ENCODE data around the gene SPRED2. TPM values are rescaled to one million over a fixed set of nuclear protein-coding genes. Genes with fewer than 3 reads are reported as not detected.

The SPRED2 gene
- total RNA-seq, 1 donor from 2014 or later: 7.8 TPM

- H3K9me3 ChIP-seq (ENCODE audit: control insufficient read depth in 3 of 3, low read length in 3 of 3): no peaks in the 10 kb centered on the region
- no peak overlapping the region for H3K9ac ChIP-seq (ENCODE audit: low read depth in 1 of 3, low read length in 3 of 3)
- H3K4me3 ChIP-seq (ENCODE audit: low read length in 3 of 3): no peak overlapping the region
- no peaks in the 10 kb centered on the region for H3K36me3 ChIP-seq (ENCODE audit: control insufficient read depth in 3 of 3, insufficient read depth in 3 of 3, low read length in 3 of 3)
- peaks cover 8 to 25% (median 14%) of the 10 kb centered on the region in 3 donors for H3K4me1 ChIP-seq (ENCODE audit: control insufficient read depth in 3 of 3, insufficient read depth in 3 of 3, low read length in 3 of 3)
- H3K27me3 ChIP-seq (ENCODE audit: control insufficient read depth in 3 of 3, insufficient read depth in 3 of 3, low read length in 3 of 3): no peaks in the 10 kb centered on the region
- H3K27ac ChIP-seq (ENCODE audit: low read depth, low read length): no peak overlapping the region
Measured at GRCh38 chr2:65351948-65352595, 80.3 kb downstream of the SPRED2 start.

GRCh38 chr2:65351234-65351947, 81.0 kb downstream of the SPRED2 start:
- H3K27ac ChIP-seq (ENCODE audit: low read depth, low read length): no peak overlapping the region
- H3K4me1 ChIP-seq (ENCODE audit: control insufficient read depth in 3 of 3, insufficient read depth in 3 of 3, low read length in 3 of 3): peaks cover 8 to 25% (median 14%) of the 10 kb centered on the region in 3 donors

GRCh38 chr2:65350651-65351056, 81.7 kb downstream of the SPRED2 start:
- Histone ChIP-seq H3K9ac (ENCODE audit: low read depth in 1 of 3, low read length in 3 of 3) (no peak overlapping the region), H3K27ac (ENCODE audit: low read depth, low read length) (peak overlapping the region; percentile 5), H3K36me3 (ENCODE audit: control insufficient read depth in 3 of 3, insufficient read depth in 3 of 3, low read length in 3 of 3) (no peaks in the 10 kb centered on the region), H3K27me3 (ENCODE audit: control insufficient read depth in 3 of 3, insufficient read depth in 3 of 3, low read length in 3 of 3) (no peaks in the 10 kb centered on the region), H3K9me3 (ENCODE audit: control insufficient read depth in 3 of 3, low read length in 3 of 3) (no peaks in the 10 kb centered on the region), H3K4me1 (ENCODE audit: control insufficient read depth in 3 of 3, insufficient read depth in 3 of 3, low read length in 3 of 3) (peaks cover 8 to 25% (median 14%) of the 10 kb centered on the region in 3 donors), H3K4me3 (ENCODE audit: low read length in 3 of 3) (no peak overlapping the region)

More at GRCh38 chr2:65351234-65351947, 81.0 kb downstream of the SPRED2 start:
- no peaks in the 10 kb centered on the region for H3K27me3 ChIP-seq (ENCODE audit: control insufficient read depth in 3 of 3, insufficient read depth in 3 of 3, low read length in 3 of 3)
- no peaks in the 10 kb centered on the region for H3K9me3 ChIP-seq (ENCODE audit: control insufficient read depth in 3 of 3, low read length in 3 of 3)
- no peak overlapping the region for H3K9ac ChIP-seq (ENCODE audit: low read depth in 1 of 3, low read length in 3 of 3)
- H3K4me3 ChIP-seq (ENCODE audit: low read length in 3 of 3): no peak overlapping the region
- no peaks in the 10 kb centered on the region for H3K36me3 ChIP-seq (ENCODE audit: control insufficient read depth in 3 of 3, insufficient read depth in 3 of 3, low read length in 3 of 3)

- H3K4me1 ChIP-seq (ENCODE audit: control insufficient read depth in 3 of 3, insufficient read depth in 3 of 3, low read length in 3 of 3): peaks cover 8 to 25% (median 14%) of the 10 kb centered on the region in 3 donors
- no peak overlapping the region for H3K27ac ChIP-seq (ENCODE audit: low read depth, low read length)
- H3K9ac ChIP-seq (ENCODE audit: low read depth in 1 of 3, low read length in 3 of 3): peak overlapping the region in 1 of 3 donors; percentile 47
Measured at GRCh38 chr2:65349863-65350262, 82.5 kb downstream of the SPRED2 start.

GRCh38 chr2:65347913-65348312, 84.5 kb downstream of the SPRED2 start:
- H3K4me1 ChIP-seq (ENCODE audit: control insufficient read depth in 3 of 3, insufficient read depth in 3 of 3, low read length in 3 of 3): peaks cover 8 to 21% (median 9%) of the 10 kb centered on the region in 3 donors

More at GRCh38 chr2:65349863-65350262, 82.5 kb downstream of the SPRED2 start:
- Histone ChIP-seq H3K4me3 (ENCODE audit: low read length in 3 of 3) (no peak overlapping the region), H3K27me3 (ENCODE audit: control insufficient read depth in 3 of 3, insufficient read depth in 3 of 3, low read length in 3 of 3) (no peaks in the 10 kb centered on the region), H3K9me3 (ENCODE audit: control insufficient read depth in 3 of 3, low read length in 3 of 3) (no peaks in the 10 kb centered on the region), H3K36me3 (ENCODE audit: control insufficient read depth in 3 of 3, insufficient read depth in 3 of 3, low read length in 3 of 3) (no peaks in the 10 kb centered on the region)

GRCh38 chr2:65345631-65346030, 86.8 kb downstream of the SPRED2 start:
- Histone ChIP-seq H3K9ac (ENCODE audit: low read depth in 1 of 3, low read length in 3 of 3) (no peak overlapping the region), H3K4me1 (ENCODE audit: control insufficient read depth in 3 of 3, insufficient read depth in 3 of 3, low read length in 3 of 3) (peaks cover 6 to 12% (median 8%) of the 10 kb centered on the region in 3 donors), H3K4me3 (ENCODE audit: low read length in 3 of 3) (no peak overlapping the region), H3K9me3 (ENCODE audit: control insufficient read depth in 3 of 3, low read length in 3 of 3) (no peaks in the 10 kb centered on the region), H3K27me3 (ENCODE audit: control insufficient read depth in 3 of 3, insufficient read depth in 3 of 3, low read length in 3 of 3) (no peaks in the 10 kb centered on the region), H3K36me3 (ENCODE audit: control insufficient read depth in 3 of 3, insufficient read depth in 3 of 3, low read length in 3 of 3) (no peaks in the 10 kb centered on the region), H3K27ac (ENCODE audit: low read depth, low read length) (no peak overlapping the region)

More at GRCh38 chr2:65347913-65348312, 84.5 kb downstream of the SPRED2 start:
- H3K27ac ChIP-seq (ENCODE audit: low read depth, low read length): no peak overlapping the region
- H3K4me3 ChIP-seq (ENCODE audit: low read length in 3 of 3): no peak overlapping the region
- H3K36me3 ChIP-seq (ENCODE audit: control insufficient read depth in 3 of 3, insufficient read depth in 3 of 3, low read length in 3 of 3): no peaks in the 10 kb centered on the region
- no peaks in the 10 kb centered on the region for H3K9me3 ChIP-seq (ENCODE audit: control insufficient read depth in 3 of 3, low read length in 3 of 3)
- H3K27me3 ChIP-seq (ENCODE audit: control insufficient read depth in 3 of 3, insufficient read depth in 3 of 3, low read length in 3 of 3): no peaks in the 10 kb centered on the region
- no peak overlapping the region for H3K9ac ChIP-seq (ENCODE audit: low read depth in 1 of 3, low read length in 3 of 3)

- no peak overlapping the region for H3K9ac ChIP-seq (ENCODE audit: low read depth in 1 of 3, low read length in 3 of 3)
- no peaks in the 10 kb centered on the region for H3K9me3 ChIP-seq (ENCODE audit: control insufficient read depth in 3 of 3, low read length in 3 of 3)
- H3K4me3 ChIP-seq (ENCODE audit: low read length in 3 of 3): no peak overlapping the region
- peaks cover 0 to 2% (median under 1%) of the 10 kb centered on the region in 3 donors for H3K4me1 ChIP-seq (ENCODE audit: control insufficient read depth in 3 of 3, insufficient read depth in 3 of 3, low read length in 3 of 3)
- H3K27me3 ChIP-seq (ENCODE audit: control insufficient read depth in 3 of 3, insufficient read depth in 3 of 3, low read length in 3 of 3): no peaks in the 10 kb centered on the region
- H3K27ac ChIP-seq (ENCODE audit: low read depth, low read length): no peak overlapping the region
- no peaks in the 10 kb centered on the region for H3K36me3 ChIP-seq (ENCODE audit: control insufficient read depth in 3 of 3, insufficient read depth in 3 of 3, low read length in 3 of 3)
Measured at GRCh38 chr2:65344689-65345088, 87.7 kb downstream of the SPRED2 start.

- Histone ChIP-seq H3K4me1 (ENCODE audit: control insufficient read depth in 3 of 3, insufficient read depth in 3 of 3, low read length in 3 of 3) (no peaks in the 10 kb centered on the region), H3K27me3 (ENCODE audit: control insufficient read depth in 3 of 3, insufficient read depth in 3 of 3, low read length in 3 of 3) (no peaks in the 10 kb centered on the region), H3K36me3 (ENCODE audit: control insufficient read depth in 3 of 3, insufficient read depth in 3 of 3, low read length in 3 of 3) (no peaks in the 10 kb centered on the region), H3K9me3 (ENCODE audit: control insufficient read depth in 3 of 3, low read length in 3 of 3) (no peaks in the 10 kb centered on the region), H3K9ac (ENCODE audit: low read depth in 1 of 3, low read length in 3 of 3) (no peak overlapping the region), H3K27ac (ENCODE audit: low read depth, low read length) (no peak overlapping the region), H3K4me3 (ENCODE audit: low read length in 3 of 3) (no peak overlapping the region)
Measured at GRCh38 chr2:65344182-65344581, 88.2 kb downstream of the SPRED2 start.

- H3K27me3 ChIP-seq (ENCODE audit: control insufficient read depth in 3 of 3, insufficient read depth in 3 of 3, low read length in 3 of 3): no peaks in the 10 kb centered on the region
- H3K9me3 ChIP-seq (ENCODE audit: control insufficient read depth in 3 of 3, low read length in 3 of 3): no peaks in the 10 kb centered on the region
- H3K27ac ChIP-seq (ENCODE audit: low read depth, low read length): no peak overlapping the region
- H3K9ac ChIP-seq (ENCODE audit: low read depth in 1 of 3, low read length in 3 of 3): no peak overlapping the region
- H3K4me1 ChIP-seq (ENCODE audit: control insufficient read depth in 3 of 3, insufficient read depth in 3 of 3, low read length in 3 of 3): no peaks in the 10 kb centered on the region
- no peak overlapping the region for H3K4me3 ChIP-seq (ENCODE audit: low read length in 3 of 3)
- no peaks in the 10 kb centered on the region for H3K36me3 ChIP-seq (ENCODE audit: control insufficient read depth in 3 of 3, insufficient read depth in 3 of 3, low read length in 3 of 3)
Measured at GRCh38 chr2:65343386-65343785, 89.0 kb downstream of the SPRED2 start.
